HepG2 (cell line): ENCODE measurements around the gene DZANK1. TPM values are rescaled to one million over a fixed set of nuclear protein-coding genes. Genes with fewer than 3 reads are reported as not detected.

Source experiments
- AHDC1 ChIP-seq: sonication (generic); formaldehyde crosslinking; IDR thresholded peaks from 2 replicates; pipeline ENCODE4 v1.5.1; 2020; ENCODE audit warnings: mild to moderate bottlenecking, missing genetic modification reagents, borderline replicate concordance
- GPN1 ChIP-seq: sonication (generic); formaldehyde crosslinking; IDR thresholded peaks from 2 replicates; pipeline ENCODE4 v1.5.1; 2020; ENCODE audit warnings: missing genetic modification reagents, borderline replicate concordance
- GTF2F1 ChIP-seq: fragments of 150-350 bp; IDR thresholded peaks from 2 replicates; pipeline ENCODE4 v1.6.1; 2014; ENCODE audit warnings: low read length
- HIVEP1 ChIP-seq: sonication (generic); formaldehyde crosslinking; IDR thresholded peaks from 2 replicates; pipeline ENCODE4 v1.4.0; 2020; ENCODE audit warnings: mild to moderate bottlenecking, missing genetic modification reagents
- HOXA7 ChIP-seq: sonication (generic); formaldehyde crosslinking; IDR thresholded peaks from 2 replicates; pipeline ENCODE4 v1.8.1; 2022; ENCODE audit warnings: mild to moderate bottlenecking, missing genetic modification reagents, moderate library complexity
- NFE2 ChIP-seq: sonication (generic); formaldehyde crosslinking; IDR thresholded peaks from 2 replicates; pipeline ENCODE4 v1.4.0; 2020; ENCODE audit warnings: missing genetic modification reagents
- POGK ChIP-seq: sonication (generic); formaldehyde crosslinking; conservative IDR thresholded peaks from 2 replicates; pipeline ENCODE4 v1.8.0; 2022; ENCODE audit warnings: mild to moderate bottlenecking, moderate library complexity, missing genetic modification reagents
- SOX13 ChIP-seq, 3 experiments: fragments of 450-650 bp in 1 of 3; sonication (generic) in 1 of 3; formaldehyde crosslinking in 1 of 3; IDR thresholded peaks in 2 of 3; conservative IDR thresholded peaks in 1 of 3; 2 replicates each; pipeline versions ENCODE4 v1.5.0 to v1.6.1; 2016 to 2020; ENCODE audit warnings: antibody characterized with exemption in 1 of 3, mild to moderate bottlenecking in 1 of 3, missing compliant biosample characterization in 1 of 3, missing genetic modification reagents in 1 of 3, moderate library complexity in 1 of 3
- UBTF ChIP-seq: sonication (generic); formaldehyde crosslinking; IDR thresholded peaks from 2 replicates; pipeline ENCODE4 v1.4.0; 2020; ENCODE audit warnings: mild to moderate bottlenecking, missing genetic modification reagents
- ZNF180 ChIP-seq: sonication (generic); formaldehyde crosslinking; IDR thresholded peaks from 2 replicates; pipeline ENCODE4 v1.4.0; 2020; ENCODE audit warnings: low read depth, missing genetic modification reagents, borderline replicate concordance
- ZNF557 ChIP-seq: sonication (generic); formaldehyde crosslinking; IDR thresholded peaks from 2 replicates; pipeline ENCODE4 v1.4.0; 2020; ENCODE audit warnings: missing genetic modification reagents
- polyA plus RNA-seq, 8 experiments: library from polyadenylated mRNA; depleted of rRNA in 3 of 8; stranded (reverse) in 7 of 8; unstranded in 1 of 8; fragments of >200 nt; fragmentation: Illumina TruSeq in 4 of 8; extraction: Trizol in 4 of 8; gene quantifications; 2 replicates each; pipeline versions ENCODE4 v1.2.1 to v1.2.3, GENCODE V29; 2011 to 2016; ENCODE audit warnings: low read depth in 4 of 8, missing spikeins in 1 of 8, mixed read lengths in 1 of 8; ENCODE audit not compliant: insufficient read depth in 1 of 8
- total RNA-seq, 5 experiments: library from RNA; depleted of rRNA; stranded (reverse); fragments of >200 nt; fragmentation: Illumina TruSeq; extraction: Trizol; gene quantifications; 2 replicates each; pipeline ENCODE4 v1.2.3, GENCODE V29; 2016; ENCODE audit warnings: low read depth in 1 of 5

Gene DZANK1
- total and polyA plus RNA-seq, 2 of the 13 experiments (the other 11 are each of a cell fraction or from before 2014, with no cell fraction given): 1.6 to 3.2 TPM

GRCh38 chr20:18466894-18467730, at the start of gene DZANK1, which contains the start of gene POLR3F (continued):
- TF ChIP-seq POGK (CRISPR knock-in tag): peak; percentile 91
- no peak for TF ChIP-seq HOXA7 (CRISPR knock-in tag)
- TF ChIP-seq ZNF180 (CRISPR knock-in tag): 0 out of 2 replicates have a peak, but pooled peaks have one; percentile 47
- TF ChIP-seq GPN1: no peak
- peak; percentile 69; the same call in 1 of the 2 replicates for TF ChIP-seq ZNF557
- TF ChIP-seq HIVEP1: no peak; the same call in 1 of the 2 replicates
- no peak; the same call in 1 of the 2 replicates for TF ChIP-seq AHDC1 (CRISPR knock-in tag)
- peak; percentile 18; the same call in 1 of the 2 replicates for TF ChIP-seq NFE2 (CRISPR knock-in tag)
- TF ChIP-seq UBTF (CRISPR knock-in tag): peak; percentile 71
- TF ChIP-seq GTF2F1: peak; percentile 31; the same call in 1 of the 2 replicates
- TF ChIP-seq SOX13 (IDR thresholded peaks at IDR 0.05): no peak
- peak in 1 of 2 experiments; percentile 64; a peak in 3 of 4 replicates for TF ChIP-seq SOX13 (CRISPR knock-in tag; conservative IDR thresholded peaks at IDR 0.05 in 1 of 2, IDR thresholded peaks at IDR 0.05 in 1 of 2)
